NOMO-1 treated with DMSO at 0.1 percent for 48 hours (cell line): ENCODE measurements around the gene BIRC3.
A peak's percentile ranks its signal among the peaks of the same experiment; 100 is the strongest.
"Not testable (repeated sequence)": the region's sequence is repeated elsewhere in the genome, so short reads cannot be mapped to it uniquely, and the experiment has no call there.

Source experiments
- DNase-seq: peaks from one replicate; lab custom pipeline; 2025; ENCODE audit not compliant: unreplicated experiment; lab: John Stamatoyannopoulos, UW

Gene BIRC3

DNA sequence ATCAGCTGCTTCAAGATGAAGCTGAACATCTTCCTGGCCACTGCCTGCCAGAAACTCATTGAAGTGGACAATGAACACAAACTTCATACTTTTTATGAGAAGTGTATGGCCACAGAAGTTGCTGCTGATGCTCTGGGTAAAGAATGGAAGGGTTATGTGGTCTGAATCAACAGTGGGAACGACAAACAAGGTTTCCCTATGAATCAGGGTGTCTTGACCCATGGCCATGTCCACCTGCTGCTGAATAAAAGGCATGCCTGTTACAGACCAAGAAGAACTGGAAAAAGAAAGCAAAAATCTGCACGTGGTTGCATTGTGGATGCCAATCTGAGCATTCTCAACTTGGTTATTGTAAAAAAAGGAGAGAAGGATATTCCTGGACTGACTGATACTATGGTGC is 22.2 kb upstream of the BIRC3 start:
- DNase-seq, result no peak

DNA sequence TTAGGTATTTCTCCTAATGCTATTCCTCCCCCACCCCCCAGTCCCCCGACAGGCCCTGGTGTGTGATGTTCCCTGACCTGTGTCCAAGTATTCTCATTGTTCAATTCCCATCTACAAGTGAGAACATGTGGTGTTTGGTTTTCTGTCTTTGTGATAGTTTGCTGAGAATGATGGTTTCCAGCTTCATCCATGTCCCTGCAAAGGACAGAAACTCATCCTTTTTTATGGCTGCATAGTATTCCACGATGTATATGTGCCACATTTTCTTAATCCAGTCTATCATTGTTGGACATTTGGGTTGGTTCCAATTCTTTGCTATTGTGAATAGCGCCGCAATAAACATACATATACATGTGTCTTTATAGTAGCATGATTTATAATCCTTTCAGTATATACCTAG is 20.5 kb upstream of the BIRC3 start:
- DNase-seq, result not testable (repeated sequence)

DNA sequence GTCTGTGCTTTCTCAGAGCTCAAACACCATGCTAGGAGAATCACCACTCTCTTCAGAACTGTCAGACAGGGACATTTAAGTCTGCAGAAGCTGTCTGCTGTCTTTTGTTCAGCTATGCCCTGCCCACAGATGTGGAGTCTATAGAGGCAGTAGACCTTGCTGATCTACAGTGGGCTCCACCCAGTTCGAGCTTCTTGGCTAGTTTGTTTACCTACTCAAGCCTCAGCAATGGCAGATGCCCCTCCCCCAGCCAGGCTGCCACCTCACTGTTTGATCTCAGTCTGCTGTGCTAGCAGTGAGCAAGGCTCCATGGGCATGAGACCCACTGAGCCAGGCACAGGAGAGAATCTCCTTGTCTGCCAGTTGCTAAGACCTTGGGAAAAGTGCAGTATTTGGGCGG is 16.4 kb upstream of the BIRC3 start:
- not testable (repeated sequence) for DNase-seq

DNA sequence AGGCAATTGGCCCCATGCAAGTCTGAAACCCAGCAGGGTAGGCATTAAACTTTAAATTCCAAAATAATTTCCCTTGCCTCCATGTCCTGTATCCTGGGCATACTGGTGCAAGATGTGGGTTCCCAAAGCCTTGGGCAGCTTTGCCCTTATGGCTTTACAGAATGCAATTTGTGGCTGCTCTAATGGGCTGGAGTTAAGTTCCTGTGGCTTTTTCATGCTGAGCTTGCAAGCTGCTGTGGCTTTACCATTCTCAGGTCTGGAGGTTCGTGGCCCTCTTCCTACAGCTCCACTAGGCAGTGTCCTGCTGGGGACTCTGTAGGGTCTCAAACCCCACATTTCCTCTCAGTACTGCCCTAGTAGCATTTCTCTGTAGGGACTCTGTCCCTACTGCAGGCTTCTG is 15.0 kb upstream of the BIRC3 start:
- no peak for DNase-seq

GRCh38 chr11:102304686-102305085 is 12.6 kb upstream of the BIRC3 start:
- DNase-seq, result no peak

DNA sequence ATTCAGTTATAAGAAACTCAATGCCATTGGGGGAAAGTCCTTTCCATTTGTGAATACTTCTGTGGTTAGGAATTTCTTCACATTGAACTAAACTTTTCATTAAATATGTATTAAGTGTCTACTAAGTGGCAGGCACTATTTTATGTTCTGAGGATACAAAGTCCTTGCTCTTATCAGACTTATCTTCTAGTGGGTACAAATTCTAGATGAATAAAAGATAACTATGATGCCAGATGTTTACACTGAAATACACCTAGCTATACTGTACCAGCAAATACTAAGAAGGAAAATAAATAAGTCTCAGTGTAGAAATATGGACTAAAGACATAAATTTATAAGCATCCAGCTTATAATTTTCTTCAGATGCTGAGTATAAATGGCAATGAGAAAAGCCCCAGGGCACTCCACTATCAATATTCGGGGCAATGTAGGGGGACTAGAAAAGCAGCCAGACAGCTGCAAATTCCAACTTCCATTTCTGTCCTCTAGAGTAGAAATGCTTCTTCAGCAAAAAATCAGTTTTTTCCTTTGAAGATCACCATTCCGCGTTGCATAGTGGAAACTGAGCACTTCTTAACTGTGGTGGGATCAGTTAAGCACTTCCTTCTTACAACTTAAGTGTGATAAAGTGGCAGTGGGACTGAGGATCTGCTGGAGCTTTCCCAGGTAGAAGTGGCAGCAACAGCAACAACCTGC is 11.8 kb upstream of the BIRC3 start:
- DNase-seq, result no peak

DNA sequence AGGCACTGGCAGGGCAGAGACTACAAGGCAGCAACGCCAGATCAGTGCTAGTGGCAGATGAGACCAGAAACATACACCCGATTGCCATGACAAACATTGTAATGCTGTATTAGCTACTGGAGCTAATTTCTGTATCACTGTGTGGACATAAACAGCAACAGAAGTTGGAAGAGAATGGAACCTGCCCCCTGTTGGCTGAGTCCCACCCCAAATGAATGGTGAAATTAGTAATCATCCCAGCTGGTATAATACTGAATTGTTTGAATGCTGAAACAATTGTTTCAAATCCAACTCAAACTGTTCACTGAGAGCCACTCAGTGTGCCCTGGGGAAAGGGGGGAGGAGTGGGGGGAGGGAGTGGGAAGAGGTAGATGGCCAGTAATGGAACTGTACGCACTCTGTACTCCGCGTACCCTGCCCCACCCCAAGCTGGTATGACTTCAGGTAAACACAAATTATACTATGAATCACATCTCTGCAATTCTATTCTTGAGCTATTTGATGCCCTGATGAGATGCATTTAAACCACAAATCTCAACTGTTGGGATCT is 11.2 kb upstream of the BIRC3 start:
- no peak for DNase-seq

DNA sequence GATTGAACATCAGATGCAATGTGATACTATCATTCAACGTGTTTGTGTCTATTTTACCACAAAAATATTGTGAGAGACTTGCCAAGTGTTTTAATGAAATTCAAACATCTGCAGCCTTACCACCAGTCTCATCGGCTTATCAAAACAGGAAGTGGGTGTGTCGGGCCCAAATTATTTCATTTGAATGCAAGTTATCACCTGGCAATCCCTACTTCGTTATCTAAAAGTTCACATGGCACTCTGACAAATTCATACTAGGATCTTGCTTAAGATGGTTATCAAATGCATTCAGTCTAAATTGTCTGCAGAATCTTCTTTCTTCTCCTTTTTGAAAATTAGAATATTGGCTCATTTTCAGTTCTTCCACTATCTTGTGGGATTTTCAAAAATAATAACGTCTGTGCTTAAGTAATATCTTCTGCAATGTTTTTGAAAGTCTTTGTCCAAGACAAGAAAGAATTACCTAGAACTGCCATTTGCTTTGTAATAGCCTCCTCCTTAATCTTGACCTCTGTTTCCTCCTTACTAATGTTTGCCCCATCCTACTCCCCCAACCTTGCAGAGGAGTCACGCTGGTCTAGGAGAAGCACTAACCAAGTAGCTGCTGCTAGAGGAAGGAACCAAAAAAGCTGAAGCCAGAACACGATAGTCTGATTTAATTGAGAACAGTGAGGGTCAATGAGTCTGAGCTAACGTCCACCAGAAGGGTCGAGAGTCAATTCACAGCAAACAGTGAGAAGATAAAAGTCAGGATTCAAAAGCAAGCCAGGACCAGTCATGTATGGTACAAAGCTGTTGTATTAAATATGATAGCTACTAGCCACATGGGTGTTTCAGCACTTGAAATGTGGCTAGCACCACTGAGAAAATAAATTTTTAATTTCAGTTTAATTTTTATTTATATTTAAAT is 10.2 kb upstream of the BIRC3 start:
- peak; percentile 59 for DNase-seq

DNA sequence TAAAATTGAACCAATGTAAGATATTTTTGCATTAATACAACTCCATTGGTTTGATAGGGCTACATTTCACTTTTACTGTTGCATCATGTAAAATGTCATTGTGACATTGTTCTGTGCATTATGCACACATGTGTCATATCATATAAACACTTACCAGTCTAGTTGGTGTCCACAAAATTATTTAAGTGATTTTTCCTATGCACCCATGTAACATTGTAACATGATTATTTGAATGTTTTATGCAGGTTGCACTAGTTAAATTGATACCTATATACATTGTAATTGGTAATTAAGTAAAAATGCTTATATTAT is 9.6 kb upstream of the BIRC3 start:
- no peak for DNase-seq

DNA sequence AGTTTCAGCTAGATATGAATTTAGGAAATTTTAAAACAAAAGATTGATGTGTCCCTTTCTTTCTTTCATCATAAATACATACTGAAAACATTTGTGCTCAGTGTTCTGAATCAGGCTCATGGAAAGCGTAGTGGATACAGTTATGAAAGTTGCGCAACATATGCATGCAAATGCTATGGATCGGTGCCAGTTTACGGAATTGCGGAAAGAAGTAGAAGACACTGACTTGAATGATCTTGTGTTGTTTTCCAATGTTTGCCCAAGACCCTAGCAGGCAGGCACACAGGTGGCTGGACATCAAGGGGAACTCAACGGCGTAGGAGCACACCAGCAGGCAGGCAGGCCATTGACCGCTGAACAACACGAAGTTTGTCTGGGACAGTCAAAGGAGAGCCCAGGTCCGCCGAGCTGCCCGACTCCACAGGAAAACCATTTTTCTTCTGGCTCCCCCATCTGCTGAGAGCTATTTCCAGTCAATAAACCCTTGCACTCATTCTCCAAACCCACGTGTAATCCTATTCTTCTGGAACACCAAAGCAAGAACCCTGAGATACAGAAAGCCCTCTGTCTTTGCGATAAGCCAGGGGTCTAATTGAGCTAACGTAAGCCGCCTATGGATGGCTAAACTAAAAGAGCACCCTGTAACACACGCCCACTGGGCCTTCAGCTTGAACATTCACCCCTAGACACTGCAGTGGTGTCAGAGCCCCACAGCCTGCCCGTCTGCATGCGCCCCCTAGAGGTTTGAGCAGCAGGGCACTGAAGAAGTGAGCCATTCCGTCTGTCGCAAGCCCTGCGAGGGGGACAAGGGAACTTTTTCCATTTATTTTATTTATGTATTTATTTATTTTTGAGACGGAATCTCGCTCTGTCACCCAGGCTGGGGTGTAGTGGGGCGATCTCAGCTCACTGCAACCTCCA is 7.4 kb upstream of the BIRC3 start:
- no peak for DNase-seq

- DNase-seq, result no peak
Observed at GRCh38 chr11:102312667-102313066, 4.6 kb upstream of the BIRC3 start.

DNA sequence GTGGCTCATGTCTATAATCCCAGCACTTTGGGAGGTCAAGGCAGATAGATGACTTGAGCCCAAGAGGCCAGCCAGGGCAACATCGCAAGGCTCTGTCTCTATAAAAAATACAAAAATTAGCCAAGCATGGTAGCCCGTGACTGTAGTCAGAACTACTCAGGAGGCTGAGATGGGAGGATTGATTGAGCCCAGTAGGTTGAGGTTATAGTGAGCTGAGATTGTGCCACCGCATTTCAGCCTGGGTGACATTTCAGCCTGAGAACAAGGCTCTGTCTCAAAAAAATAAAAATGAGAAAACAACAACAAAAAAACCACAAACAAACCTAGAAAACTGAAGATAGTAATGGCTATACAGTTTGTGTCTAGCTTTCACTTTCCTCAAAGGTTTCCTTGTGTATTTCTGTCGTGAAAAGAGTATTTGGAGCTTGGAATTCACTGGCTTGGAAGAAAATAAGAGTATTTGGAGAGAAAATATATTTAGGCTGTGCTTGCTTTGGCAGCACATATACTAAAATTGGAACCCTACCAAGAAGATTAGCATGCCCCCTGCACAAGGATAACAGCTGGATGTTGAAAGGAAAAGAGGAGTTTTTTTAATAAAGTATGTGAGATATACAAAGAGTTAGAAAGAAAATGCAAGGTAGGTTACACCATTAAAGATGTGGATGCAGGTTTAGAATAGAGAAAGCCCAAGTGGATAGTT is 3.9 kb upstream of the BIRC3 start:
- no peak for DNase-seq

DNA sequence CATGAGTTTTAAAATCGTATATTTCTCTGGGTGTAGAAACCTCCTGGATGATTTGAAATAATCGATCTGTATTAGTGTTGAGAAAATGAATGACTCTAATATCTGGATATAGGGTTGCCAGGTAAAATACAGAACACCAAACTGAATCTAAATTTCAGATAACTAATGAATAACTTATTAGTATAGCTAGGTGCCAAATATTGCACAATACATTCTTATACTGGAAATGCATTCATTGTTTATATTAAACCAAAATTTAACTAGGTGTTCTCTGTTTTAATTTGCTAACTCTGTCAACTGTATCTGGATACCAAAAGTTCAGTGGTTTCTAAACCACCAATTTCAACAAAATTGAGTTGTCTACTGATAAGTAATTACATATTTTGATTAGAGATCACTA is 2.5 kb upstream of the BIRC3 start:
- no peak for DNase-seq

- DNase-seq, result no peak
Observed at GRCh38 chr11:102316346-102316904, 859 bp upstream of the BIRC3 start.

DNA sequence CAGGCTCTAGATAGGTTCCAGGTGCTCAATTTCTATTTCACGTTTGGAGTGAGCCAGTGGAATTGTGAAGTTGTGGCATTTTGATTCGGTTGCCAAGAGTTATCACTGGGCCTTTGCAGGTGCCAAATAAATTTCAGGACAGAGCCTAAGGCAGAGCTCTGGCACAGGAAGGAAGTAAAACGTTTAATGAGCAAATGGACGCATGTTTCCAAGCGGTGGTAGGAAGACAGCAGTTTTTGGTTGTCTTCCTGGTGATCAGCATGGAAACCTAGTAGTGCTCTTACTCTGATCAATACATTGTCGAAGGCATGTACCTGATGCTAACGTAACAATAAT is 452 bp downstream of the BIRC3 start:
- DNase-seq, result no peak

DNA sequence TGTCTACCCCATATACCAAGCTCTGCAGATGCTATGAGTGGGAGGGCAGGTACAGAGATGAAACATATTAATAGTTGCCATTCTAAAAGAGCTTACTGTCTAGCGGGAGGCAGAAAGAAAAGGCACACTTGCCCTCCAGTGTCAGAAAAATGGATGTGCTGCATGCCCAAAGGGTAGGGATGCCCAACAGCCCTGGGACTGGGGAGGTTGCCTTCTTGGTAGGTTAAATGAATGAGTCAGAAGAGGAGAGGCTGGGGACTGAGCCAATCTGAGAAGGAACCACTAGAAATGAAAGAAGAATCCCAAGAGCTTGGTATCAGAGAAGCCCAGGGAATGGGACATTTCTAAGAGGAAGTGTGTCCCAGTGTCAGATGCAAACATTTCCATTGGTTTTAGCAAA is 1.2 kb downstream of the BIRC3 start:
- DNase-seq, result no peak

- DNase-seq, result no peak
Observed at GRCh38 chr11:102319544-102319943, 2.3 kb downstream of the BIRC3 start.

GRCh38 chr11:102320188-102320587 is 2.9 kb downstream of the BIRC3 start:
- DNase-seq, result no peak

GRCh38 chr11:102320679-102321078 is 3.4 kb downstream of the BIRC3 start:
- DNase-seq, result no peak

DNA sequence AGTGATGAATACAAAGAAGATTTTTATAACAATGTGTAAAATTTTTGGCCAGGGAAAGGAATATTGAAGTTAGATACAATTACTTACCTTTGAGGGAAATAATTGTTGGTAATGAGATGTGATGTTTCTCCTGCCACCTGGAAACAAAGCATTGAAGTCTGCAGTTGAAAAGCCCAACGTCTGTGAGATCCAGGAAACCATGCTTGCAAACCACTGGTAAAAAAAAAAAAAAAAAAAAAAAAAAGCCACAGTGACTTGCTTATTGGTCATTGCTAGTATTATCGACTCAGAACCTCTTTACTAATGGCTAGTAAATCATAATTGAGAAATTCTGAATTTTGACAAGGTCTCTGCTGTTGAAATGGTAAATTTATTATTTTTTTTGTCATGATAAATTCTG is 5.3 kb downstream of the BIRC3 start:
- DNase-seq, result no peak
